Coronary artery (tissue), 2 donors: ENCODE results near the gene PTPN14.

Source experiments
- DNase-seq: peaks from one replicate; pipeline ENCODE4 v3.0.0-alpha.2; 2017; ENCODE audit warnings: low spot score
- H3K27ac ChIP-seq, 2 donors: fragments of 200-600 bp; sonication (generic); one replicate each; pipeline ENCODE4 v1.5.1; 2016 to 2019
- H3K4me3 ChIP-seq: fragments of 200-600 bp; sonication (generic); 2 replicates; pipeline ENCODE4 v1.5.1; 2016; ENCODE audit warnings: mild to moderate bottlenecking, moderate library complexity
- TF ChIP-seq, protein P1 (sequence below): fragments of 200-600 bp; sonication (generic); IDR thresholded peaks from one replicate; pipeline ENCODE4 v1.5.1; 2019; ENCODE audit warnings: antibody characterized with exemption

Gene PTPN14

DNA sequence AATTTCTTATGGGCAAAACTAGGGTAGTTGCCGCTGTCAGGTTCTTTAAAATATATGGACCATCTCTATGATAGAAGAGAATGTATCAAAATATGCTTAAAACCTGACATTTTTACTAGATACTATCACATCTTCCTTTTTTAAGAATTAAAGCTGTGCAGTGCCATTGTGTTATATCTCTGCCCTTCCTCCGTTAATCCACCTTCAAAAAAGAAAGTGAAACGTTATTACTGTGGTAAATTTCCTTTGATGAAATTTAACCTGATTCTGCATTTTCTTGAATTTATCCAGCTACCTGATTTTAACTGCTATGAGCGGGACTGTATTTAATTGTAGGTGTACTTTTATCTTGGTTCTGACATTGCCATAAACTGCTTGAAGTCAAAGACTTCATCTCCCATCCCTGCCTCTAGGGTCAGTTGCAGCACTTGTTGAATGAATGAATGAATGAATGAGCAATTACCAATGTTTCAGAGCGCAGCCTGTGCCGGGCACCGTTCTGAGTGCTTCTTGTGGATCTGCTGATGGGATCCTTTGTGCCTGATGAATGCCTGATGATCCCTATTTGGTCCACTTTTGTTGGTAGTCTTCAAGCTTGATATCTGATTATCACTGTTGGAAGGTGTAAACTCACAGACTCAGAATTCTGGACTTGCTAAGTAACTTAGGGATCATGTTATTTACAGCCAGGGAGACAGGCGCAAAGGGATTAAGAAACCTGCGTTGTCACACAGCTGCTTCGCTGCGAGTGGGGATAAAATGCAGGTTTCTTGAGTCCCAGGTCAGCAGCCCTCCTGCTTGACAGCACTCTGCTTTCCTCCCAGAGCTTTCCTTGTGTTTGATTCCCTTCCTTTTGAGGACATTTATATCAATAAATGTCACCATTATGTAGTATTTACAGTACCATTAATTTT is 240.4 kb downstream of the PTPN14 start:
- TF ChIP-seq, protein P1, sequence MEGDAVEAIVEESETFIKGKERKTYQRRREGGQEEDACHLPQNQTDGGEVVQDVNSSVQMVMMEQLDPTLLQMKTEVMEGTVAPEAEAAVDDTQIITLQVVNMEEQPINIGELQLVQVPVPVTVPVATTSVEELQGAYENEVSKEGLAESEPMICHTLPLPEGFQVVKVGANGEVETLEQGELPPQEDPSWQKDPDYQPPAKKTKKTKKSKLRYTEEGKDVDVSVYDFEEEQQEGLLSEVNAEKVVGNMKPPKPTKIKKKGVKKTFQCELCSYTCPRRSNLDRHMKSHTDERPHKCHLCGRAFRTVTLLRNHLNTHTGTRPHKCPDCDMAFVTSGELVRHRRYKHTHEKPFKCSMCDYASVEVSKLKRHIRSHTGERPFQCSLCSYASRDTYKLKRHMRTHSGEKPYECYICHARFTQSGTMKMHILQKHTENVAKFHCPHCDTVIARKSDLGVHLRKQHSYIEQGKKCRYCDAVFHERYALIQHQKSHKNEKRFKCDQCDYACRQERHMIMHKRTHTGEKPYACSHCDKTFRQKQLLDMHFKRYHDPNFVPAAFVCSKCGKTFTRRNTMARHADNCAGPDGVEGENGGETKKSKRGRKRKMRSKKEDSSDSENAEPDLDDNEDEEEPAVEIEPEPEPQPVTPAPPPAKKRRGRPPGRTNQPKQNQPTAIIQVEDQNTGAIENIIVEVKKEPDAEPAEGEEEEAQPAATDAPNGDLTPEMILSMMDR, result no peak
- DNase-seq, result no peak
- Histone ChIP-seq H3K27ac (no peak overlapping the region), H3K4me3 (no peak overlapping the region)

DNA sequence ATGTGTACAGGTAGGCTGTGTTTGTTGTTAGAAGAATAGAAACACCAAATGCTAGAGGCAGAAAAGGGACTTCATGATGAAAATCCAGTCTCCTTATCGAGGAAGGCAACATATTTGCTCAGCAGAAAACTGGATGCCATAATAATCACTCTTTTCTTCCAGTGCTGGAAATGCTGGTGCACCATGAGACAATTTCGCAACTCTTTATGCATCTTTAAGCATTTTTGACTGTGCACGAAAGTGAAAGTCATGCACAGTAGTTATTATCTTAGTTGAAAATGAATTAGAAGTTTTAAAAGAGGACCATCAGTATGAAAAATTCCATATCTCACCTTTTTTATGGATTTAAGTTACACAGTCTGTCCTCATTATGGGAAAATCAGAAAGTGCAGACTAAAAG is 241.4 kb downstream of the PTPN14 start:
- TF ChIP-seq, protein P1, result no peak
- no peak overlapping the region for H3K4me3 ChIP-seq
- H3K27ac ChIP-seq, result no peak overlapping the region
- DNase-seq, result no peak

DNA sequence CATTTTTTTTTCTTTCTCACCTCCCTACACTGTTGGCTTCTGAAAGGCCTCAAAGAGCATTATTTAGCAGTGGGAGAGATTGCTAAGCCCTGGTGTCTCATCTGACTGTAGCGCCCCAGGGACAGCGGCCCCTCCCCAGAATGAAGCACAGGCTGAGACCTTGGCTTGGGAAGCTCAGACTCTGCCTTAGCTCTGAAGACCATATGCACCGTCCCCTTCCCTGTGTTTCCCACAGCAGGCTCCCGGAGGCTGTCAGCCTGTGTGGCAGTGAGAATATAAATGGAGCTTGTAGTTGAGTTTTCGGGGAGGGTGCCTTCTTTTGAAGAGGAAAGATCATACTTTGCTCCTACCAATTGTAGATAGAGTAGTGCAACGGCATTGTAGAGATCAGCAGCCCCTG is 245.1 kb downstream of the PTPN14 start:
- no peak overlapping the region for H3K27ac ChIP-seq
- DNase-seq, result no peak
- TF ChIP-seq, protein P1, result no peak
- no peak overlapping the region for H3K4me3 ChIP-seq

DNA sequence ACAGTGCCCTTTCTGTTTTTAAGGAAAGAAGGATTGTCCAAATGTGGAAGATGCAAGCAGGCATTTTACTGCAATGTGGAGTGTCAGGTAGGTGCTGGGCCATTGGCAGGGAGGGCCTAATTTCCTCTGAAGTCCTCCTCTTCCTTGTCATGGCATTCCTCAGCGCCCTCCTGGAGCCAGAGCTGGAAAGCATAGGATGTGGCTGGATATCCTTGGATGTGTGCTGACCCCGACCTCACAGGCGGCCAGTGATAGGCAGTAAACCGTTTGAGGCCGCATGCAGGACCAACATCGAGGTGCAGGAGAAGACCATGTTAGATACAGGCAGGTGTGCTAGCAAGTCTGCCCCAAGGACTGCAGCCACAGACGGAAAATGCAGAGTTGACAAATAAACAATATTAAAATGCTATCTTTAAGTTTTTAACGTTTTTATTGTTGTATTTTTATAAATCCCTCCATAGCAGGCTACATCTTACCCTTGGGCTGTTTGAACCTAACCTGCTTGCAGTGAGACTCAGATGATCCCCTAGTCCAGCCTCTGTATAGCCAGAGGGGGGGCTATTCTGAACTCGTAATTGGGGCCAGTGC is 246.1 kb downstream of the PTPN14 start:
- DNase-seq, result no peak
- TF ChIP-seq, protein P1, result no peak
- Histone ChIP-seq H3K27ac (no peak overlapping the region), H3K4me3 (no peak overlapping the region)

DNA sequence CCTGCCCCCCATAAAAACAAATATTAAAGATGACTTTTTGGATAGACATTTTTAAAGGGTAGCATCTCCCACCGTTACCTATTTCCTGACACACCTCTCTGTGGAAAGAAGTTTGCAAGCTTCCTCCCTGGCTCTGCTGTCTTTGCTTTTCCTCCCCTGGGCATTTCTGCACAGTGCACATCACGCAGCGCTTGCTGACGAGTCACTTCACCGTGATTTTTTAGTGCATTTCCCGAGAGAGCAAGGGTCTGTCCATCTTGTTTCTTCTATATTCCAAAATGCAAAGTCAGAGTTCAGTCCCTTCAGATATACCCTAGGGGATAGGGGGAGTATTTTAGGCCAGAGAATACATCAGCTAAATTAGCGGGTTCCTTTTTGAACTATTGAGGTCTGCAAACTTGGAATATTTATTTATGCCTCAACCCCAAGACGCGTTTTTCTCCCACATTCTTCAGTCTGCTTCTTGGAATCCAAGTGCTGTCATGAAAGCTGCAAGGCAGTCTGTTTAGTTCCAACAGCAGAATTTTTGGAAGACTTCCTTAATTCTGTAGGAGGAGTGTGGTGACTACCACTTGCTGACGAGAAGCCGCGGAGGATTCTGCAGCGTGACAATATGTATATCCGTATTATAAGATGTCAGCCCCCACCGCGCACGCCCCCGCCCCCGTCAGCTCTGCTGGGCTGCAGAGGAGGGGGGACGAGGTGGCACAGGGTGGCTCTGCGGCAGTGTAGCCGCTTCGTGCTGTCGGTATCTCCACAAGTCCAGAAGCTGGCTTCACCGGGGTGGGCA is 248.1 kb downstream of the PTPN14 start:
- H3K27ac ChIP-seq, result no peak overlapping the region
- peak overlapping the region; percentile 57 for H3K4me3 ChIP-seq
- TF ChIP-seq, protein P1, result no peak
- no peak for DNase-seq

DNA sequence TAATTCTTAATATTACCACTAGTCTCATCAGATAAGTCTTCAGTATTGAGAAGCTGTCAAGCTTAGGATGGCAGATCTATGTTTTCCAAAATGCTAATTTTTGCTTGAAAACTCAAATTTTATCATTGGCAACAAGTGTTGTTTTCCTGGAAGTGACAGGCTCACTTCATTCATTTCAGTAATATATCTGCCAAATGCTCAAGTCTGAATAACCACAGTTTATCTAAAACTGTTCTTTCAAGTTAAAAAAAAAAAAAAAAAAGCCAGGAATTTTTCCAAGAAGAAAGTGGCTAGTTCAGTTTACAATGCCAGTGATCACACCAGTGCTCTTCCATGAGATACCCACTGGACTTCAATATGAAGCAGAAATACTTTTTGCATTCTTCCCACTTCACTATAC is 249.9 kb downstream of the PTPN14 start:
- TF ChIP-seq, protein P1, result no peak
- no peak for DNase-seq

More for the DNA sequence above, 249.9 kb downstream of the PTPN14 start:
- Histone ChIP-seq H3K27ac (no peak overlapping the region), H3K4me3 (no peak overlapping the region)
